Smooth muscle cell of trachea (primary cell): Measurements from ENCODE around the gene FHOD3. TPM values are rescaled to one million over a fixed set of nuclear protein-coding genes. Genes with fewer than 3 reads are reported as not detected.

Experiments
- total RNA-seq: library from RNA; depleted of rRNA; stranded (reverse); fragments of >200 nt; gene quantifications from 2 replicates; pipeline ENCODE4 v1.2.1, GENCODE V29; 2014

The FHOD3 gene
- total RNA-seq: 18.8 and 22.3 TPM in 2 replicates

DNA sequence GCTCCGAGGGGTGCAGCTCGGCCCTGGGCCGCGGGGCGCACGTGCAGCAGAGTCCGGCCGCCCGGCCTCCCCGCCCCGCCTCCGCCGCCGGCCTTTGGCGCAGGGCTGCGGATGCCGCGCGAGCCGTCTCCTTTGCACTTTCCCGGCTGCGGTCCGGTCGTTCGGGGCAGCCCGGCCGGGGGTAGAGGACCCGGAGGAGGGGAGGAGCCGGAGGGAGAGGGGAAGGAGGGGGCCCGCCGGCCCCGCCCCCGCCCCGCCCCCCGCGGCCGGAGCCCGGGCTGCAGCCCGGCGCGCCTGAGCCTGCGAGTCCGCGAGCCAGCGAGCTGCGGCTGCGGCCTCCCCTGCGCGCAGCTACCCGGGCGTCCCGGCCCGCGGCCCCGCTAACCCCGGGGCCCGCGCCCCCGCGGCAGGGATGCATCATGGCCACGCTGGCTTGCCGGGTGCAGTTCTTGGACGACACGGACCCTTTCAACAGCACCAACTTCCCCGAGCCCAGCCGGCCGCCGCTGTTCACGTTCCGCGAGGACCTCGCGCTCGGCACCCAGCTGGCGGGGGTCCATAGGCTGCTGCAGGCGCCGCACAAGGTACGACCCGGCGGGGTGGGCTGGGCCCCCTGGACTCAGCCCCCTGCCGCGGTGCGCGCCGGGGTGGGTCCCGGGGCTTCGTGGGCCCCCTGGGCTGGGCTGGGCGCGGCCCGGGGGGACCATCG lies at the start of gene FHOD3:
FHOD3 (plus strand) TSS at position 297 of the 709 bp plus-strand sequence; CDS start at position 420, 123 bp downstream.

DNA sequence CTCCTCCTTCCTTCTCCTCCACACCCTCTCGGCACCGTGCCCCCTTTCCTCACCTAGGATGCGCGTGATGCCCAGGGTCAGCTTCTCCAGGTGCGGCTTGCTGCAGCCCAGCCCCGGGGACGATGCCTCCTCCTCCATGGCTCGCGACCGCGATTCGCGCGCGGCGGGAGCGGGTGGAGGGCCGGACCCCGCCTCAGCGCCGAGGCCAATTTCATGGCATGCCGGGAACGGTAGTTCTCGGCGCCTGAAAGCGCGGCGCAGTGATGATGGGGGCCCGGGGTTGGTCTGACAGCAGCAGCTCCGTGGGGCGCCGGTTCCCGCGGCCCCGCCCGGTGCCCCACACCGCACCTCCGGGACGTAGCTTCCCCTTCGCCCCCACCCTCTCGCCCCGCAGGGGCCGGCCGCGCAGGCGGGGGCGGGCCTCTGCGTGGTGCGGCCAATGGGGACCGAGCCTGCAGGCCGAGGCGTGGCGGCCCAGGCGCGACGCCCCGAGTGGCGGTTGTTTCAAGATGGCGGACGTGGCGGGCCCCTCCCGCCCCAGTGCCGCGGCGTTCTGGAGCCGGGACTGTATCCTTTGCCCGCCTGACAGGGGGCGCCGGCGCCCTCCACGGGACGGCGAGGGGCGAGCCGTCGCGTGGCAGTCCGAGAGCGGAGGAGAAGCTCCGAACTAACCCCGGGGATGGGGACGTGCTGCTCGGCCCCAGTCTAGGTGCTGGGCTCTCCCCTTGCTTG lies 531.3 kb downstream of the FHOD3 start, which contains the start of the genes KIAA1328 and TPGS2:
KIAA1328 (plus strand) TSS at position 498 of the 732 bp plus-strand sequence; CDS start at position 510, 12 bp downstream.
TPGS2 (minus strand) TSS at position 373 of the 732 bp plus-strand sequence; CDS start at position 138, 235 bp downstream.

Other genes starting within 250 kb of the FHOD3 start
- 32.1 and 39.4 TPM in 2 replicates for gene RPRD1A, start 230.2 kb upstream of the FHOD3 start, total RNA-seq
- 70.1 and 92.0 TPM in 2 replicates for gene SLC39A6, start 168.4 kb upstream of the FHOD3 start, total RNA-seq
- gene ELP2, start 167.8 kb upstream of the FHOD3 start, total RNA-seq: 110 and 123 TPM in 2 replicates
- gene MOCOS, start 110.2 kb upstream of the FHOD3 start, total RNA-seq: 5.5 and 13.7 TPM in 2 replicates